ENCODE results near the gene MAP2K7.
"Not testable (repeated sequence)": the region's sequence is repeated elsewhere in the genome, so short reads cannot be mapped to it uniquely, and the experiment has no call there.

The MAP2K7 gene

DNA sequence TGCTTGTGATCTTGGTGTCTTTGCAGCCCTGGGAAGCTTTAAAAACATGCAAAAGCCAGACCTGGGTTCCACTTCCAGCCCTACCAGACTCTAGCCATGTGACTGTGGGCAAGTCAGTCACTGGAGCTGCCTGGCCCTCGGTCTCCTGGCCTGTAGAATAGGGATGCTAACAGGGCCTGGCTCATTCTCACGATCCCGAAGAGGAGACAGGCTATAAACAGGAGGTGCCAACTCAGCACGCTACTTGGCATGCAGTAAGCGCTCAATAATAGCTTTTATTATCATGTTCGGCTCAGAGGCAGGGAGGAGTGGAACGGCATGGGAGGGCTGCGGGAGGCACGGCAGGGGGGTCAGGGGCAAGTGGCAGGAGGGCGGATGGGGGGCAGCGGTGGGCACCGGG lies 20.6 kb downstream of the MAP2K7 start:
- Mint-ChIP-seq H3K27ac (peak overlapping the region; percentile 54 to 65), H3K27me3 (peaks cover 9% of the 10 kb centered on the region), H3K4me3 (peak overlapping the region; percentile 24 to 44), H3K4me1 (peaks cover 71% of the 10 kb centered on the region), H3K9me3 (no peaks in the 10 kb centered on the region)
- no peak for DNase-seq
- no peak for ATAC-seq

DNA sequence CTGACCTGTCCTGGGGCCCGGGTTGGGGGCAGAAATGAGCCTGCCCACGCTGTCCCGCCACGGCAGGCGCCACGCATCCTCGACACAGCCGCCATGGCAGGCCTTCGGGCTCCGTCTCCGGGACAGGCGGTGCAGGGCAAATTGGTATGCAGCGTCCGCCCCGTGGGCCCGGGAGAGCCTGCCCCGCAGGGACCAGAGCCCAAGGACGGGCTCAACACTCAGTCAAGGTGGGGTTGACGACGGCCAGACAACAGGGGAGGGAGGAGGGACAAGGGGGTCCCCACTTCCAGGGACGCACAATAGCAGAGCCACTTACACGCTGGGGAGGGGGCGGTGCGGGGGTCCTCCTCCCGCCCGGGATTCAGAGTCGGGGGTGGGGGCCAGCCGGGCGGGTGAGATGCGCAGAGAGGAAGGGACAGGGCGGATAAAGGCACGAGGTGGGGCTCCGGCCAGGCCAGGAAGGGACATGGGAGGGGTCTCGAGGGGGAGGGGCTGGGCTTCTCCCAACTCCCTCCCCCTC lies 21.0 kb downstream of the MAP2K7 start:
- no peak overlapping the region for H3K27ac Mint-ChIP-seq
- H3K4me3 Mint-ChIP-seq = peak overlapping the region in 1 of 2 donors; percentile 46
- ATAC-seq (no peak), DNase-seq (no peak)
- peaks cover 71% of the 10 kb centered on the region for H3K4me1 Mint-ChIP-seq
- no peaks in the 10 kb centered on the region for H3K9me3 Mint-ChIP-seq
- H3K27me3 Mint-ChIP-seq = peaks cover 4% of the 10 kb centered on the region

DNA sequence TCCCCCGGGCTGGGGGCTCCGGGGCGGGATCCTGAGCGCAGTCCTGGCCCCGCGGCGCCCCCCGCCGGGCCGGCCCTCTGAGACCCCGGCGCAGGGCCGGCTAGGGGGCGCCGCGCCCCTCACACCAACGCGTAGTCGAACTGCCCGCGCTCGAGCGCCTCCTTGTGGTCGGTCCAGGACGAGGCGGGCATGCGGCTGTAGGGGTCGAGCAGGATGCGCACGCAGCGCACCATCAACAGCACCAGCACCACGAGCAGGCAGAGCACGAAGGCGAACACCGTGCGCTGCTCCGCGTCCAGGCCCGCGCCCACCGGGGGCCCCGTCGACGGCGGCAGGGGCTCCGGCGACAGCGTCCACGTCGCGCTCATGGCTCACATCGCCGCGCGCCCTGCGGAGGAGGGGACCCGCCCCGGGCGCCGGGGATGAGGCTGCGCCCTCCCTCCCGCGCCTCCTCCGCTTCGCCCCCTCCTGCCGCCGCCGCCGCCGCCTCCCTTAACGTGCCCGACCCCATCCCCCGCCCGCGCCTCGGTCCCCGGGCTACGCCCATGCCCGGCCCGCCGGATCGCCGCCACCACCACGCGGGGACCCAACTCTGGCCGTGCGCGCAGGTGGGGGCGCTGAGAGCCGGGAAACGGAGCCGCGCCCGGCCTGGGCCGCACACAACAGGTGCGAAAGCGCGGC lies 21.6 kb downstream of the MAP2K7 start:
- H3K9me3 Mint-ChIP-seq = no peaks in the 10 kb centered on the region
- peak overlapping the region; percentile 78 to 82 for H3K4me3 Mint-ChIP-seq
- peak overlapping the region in 1 of 2 donors; percentile 96 for H3K27ac Mint-ChIP-seq
- ATAC-seq (peak; percentile 62), DNase-seq (peak; percentile 85 to 87)
- peaks cover 71% of the 10 kb centered on the region for H3K4me1 Mint-ChIP-seq
- H3K27me3 Mint-ChIP-seq = no peaks in the 10 kb centered on the region

DNA sequence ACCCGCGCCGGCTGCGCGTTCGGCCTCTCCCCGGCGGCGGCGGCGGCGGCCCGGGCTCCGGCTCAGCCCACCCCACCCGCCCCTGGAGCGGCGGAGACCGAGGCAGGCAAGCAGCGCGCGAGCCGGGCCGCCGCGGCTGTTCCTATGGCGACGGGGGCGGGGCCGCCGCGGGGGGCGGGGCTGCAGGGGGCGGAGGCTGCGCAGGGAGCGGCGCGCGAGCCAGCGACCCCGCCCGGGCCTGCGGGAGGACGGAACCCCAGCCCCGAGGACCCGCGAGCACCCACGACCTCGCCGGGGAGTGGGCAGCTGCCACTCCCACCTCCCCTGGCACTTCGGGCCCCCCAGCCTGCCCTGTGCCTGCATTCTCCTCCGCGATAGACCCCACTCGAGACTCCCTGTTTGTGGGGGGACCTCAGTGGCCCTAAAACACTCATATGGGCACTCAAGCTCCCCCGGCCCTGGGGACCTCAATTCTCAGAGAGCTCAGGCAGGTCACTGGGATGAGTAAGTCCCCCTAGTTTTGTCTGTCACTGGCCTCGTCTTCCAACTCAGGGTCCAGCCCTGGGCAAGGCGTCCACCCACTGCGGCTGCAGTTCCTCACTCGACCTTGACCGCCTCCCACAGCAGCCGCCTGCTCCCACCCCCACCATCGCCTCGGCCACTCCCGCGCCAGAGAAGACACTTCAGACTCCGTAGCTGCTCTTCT lies 22.5 kb downstream of the MAP2K7 start, which contains the start of gene CTXN1:
TSS of gene CTXN1 (minus strand) at position 115 of the 706 bp plus-strand sequence. CDS start 597 bp downstream, outside the sequence.
- DNase-seq (peak; percentile 66 to 72), ATAC-seq (peak; percentile 55)
- Mint-ChIP-seq H3K27me3 (no peaks in the 10 kb centered on the region), H3K9me3 (no peaks in the 10 kb centered on the region), H3K27ac (peak within 1 kb of the TSS in 1 of 2 donors; percentile 96), H3K4me3 (peak within 1 kb of the TSS; percentile 78 to 82), H3K4me1 (peaks cover 72% of the 10 kb centered on the region)

DNA sequence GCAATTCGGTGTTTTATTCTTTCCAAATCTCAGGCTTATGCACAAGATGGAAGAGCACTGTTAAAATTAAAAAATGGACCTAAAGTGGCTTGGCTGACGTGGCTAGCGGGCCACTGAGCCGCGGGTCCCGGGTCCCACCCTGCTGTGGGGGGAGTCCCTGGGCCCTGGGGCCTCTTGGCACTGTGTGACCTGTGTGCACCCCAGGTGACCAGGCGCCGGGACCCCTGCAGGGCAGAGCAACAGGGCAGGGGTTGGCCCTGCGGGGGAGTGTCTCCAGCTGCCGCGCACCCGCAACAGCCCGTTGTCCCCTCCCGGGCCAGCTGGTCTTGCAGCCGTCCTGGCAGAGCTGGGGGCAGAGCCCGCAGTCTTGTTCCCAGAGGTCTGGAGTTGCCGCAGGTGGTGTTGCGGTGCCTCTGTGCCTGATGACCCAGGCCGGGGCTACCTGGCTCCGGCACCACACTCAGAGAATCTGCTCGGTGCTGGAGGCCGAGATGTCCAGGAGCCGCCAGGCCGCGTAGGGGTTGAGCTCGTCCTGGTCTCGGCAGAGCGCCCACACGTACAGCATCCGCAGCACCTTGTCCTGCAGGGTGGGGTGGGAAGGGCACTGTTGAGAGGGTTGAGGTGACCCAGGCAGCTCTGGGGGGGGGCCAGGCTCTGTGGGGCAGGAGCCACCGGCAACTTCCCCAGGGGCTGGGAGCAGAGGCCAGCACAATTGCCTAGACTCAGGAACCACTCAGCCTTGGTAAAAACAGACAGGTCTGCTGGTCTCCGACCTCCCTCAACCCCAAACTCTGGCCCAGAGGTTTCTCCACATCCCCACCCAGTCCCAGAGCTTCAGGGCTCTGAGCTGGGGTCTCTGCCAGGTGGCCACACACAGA lies 23.3 kb downstream of the MAP2K7 start:
- Mint-ChIP-seq H3K9me3 (no peaks in the 10 kb centered on the region), H3K27ac (peak overlapping the region in 1 of 2 donors; percentile 63), H3K27me3 (no peaks in the 10 kb centered on the region)

DNA sequence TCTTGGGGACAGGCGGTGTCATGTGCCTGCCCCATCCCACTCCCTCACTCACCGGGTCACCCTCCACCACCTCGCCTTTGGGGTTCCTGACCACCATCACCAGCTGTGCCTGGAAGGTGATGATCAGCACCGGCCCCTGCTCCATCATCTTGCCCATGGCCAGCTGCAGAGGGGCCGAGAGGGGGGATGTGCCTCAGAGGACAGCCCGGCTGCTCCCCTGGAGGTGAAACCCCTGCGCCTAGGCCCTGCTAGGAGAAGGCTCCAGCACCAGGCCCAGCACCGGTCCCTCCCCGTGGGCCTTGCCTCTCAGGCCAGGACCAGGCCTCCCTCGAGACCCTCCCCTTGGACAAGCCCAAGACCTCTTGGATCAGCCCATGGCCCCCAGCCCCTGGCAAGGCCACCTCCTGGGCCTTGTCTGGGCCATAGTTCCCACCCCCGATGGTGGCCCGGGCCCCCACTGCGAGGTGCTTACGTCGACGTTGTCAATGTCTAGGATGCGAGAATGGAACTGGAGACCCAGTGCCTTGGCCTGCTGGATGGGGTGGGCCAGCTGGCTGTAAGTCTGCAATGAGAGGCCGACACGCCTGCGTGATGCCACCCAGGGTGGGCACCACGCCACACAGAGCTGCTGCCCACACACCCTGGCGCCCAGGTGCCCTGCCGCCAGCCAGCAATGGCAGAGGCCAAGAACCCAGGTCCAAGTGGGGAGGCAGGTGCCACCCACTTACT lies 24.1 kb downstream of the MAP2K7 start:
- DNase-seq (peak in 1 of 2 donors; percentile 21), ATAC-seq (no peak)
- H3K4me3 Mint-ChIP-seq = no peak overlapping the region
- no peaks in the 10 kb centered on the region for H3K9me3 Mint-ChIP-seq
- H3K27ac Mint-ChIP-seq = no peak overlapping the region
- H3K4me1 Mint-ChIP-seq = peaks cover 61% of the 10 kb centered on the region
- no peaks in the 10 kb centered on the region for H3K27me3 Mint-ChIP-seq

More for the DNA sequence above, 23.3 kb downstream of the MAP2K7 start:
- ATAC-seq = no peak
- Mint-ChIP-seq H3K4me1 (peaks cover 64% of the 10 kb centered on the region), H3K4me3 (peak overlapping the region; percentile 71 to 80)
- DNase-seq = peak in 1 of 2 donors; percentile 14

DNA sequence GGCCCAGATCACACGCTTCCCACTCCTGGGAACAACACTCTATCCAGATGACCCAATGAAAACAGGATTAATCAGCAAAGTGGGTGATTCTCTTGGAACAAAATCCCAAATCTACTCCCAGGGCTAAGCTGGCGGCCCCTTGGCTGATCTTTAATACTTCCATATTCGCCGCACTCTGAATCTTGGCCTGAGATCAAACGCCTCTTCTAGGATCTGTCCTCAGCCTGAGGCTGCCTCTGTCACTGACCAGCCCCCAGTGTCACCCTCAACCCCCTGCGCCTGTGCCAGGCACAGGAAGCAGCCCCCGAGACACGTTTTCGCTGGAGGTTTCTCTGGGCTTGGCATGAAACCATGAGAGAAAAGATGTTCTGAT lies 24.6 kb downstream of the MAP2K7 start:
- Mint-ChIP-seq H3K27me3 (no peaks in the 10 kb centered on the region), H3K9me3 (no peaks in the 10 kb centered on the region), H3K27ac (no peak overlapping the region), H3K4me3 (peak overlapping the region in 1 of 2 donors; percentile 36), H3K4me1 (peaks cover 61% of the 10 kb centered on the region)
- DNase-seq (no peak), ATAC-seq (no peak)

DNA sequence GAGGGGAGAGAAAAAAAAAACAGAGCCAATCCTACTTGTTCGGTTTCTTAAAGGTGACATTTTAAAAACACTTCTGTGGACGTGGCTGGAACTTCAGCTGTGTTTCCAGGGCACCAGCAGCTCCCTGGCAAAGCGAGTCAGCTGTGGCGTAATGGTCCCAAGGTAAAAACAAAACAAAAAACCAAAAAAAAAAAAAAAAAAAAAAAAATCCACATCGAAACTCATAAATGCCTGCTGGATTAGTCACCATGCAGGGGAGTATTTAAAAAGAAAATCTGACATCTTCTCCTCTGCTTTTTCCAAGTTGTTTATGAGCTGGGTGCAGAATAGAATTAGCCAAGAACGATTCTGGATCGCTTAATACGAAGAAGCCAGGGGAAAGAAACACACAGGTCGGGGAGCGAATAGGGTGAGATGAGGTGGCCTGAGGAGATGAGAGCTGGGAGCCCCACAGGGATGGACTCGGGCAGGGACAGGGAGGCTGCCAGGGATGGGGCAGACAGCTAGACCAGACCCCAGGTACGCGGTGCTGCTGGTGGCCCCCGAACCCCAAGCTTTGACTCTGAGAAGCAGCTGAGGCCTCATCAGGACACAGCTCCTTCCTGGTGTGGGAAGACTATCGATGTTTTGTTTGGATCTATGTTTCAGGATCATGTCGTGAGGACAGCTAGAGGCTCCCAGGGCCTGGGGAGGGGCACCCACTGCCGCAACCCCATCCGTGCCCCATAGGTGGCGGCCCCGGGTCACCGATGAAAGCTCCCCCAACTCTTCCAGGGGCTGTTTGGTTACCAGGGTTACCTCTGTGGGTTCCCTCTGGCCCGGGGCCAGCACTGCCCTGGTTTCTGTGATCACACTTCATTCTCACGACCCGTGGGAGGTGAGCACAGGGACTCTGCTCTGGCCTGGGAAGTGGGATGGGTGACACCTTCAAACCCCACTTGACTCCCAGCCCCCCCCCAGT lies 25.3 kb downstream of the MAP2K7 start:
- no peak overlapping the region for H3K27ac Mint-ChIP-seq
- no peak overlapping the region for H3K4me3 Mint-ChIP-seq
- DNase-seq (peak; percentile 82 to 84), ATAC-seq (peak; percentile 60)
- no peaks in the 10 kb centered on the region for H3K27me3 Mint-ChIP-seq
- no peaks in the 10 kb centered on the region for H3K9me3 Mint-ChIP-seq
- peaks cover 57% of the 10 kb centered on the region for H3K4me1 Mint-ChIP-seq

DNA sequence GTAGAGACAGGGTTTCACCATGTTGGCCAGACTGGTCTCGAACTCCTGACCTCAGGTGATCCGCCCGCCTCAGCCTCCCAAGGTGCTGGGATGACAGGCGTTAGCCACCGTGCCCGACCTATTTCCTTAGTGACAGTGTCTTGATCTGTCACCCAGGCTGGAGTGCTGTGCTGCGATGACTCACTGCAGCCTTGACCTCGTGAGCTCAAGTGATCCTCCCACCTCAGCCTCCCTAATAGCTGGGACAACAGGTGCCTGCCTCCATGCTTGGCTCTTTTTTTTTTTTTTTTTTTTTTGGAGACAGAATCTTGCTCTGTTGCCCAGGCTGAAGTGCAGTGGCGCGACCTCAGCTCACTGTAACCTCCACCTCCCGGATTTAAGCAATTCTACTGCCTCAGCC lies 26.4 kb downstream of the MAP2K7 start:
- H3K4me1 Mint-ChIP-seq = peaks cover 46% of the 10 kb centered on the region
- not testable (repeated sequence) for H3K27me3 Mint-ChIP-seq, H3K4me3 Mint-ChIP-seq, H3K9me3 Mint-ChIP-seq, ATAC-seq, DNase-seq
- H3K27ac Mint-ChIP-seq = peak overlapping the region in 1 of 2 donors; percentile 48

DNA sequence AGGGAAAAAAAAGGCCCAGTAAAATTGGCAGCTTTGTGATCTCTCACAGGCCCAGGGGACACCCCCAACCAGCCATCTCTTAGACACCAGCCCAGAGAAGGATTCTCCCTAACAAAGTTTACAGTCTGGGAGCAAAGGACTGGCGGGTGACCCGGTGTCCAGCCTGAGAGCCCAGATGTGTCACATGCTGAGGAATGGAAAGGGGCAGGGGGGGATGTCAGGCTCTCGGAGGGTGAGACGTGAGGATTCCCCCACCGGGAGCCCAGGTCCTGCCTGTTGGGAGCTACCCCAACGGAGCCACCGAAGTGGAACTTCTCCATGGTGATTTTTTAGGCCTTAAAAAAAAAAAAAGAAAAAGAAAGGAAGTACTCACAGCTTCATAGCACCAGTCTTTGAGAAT lies 27.1 kb downstream of the MAP2K7 start:
- Mint-ChIP-seq H3K27me3 (no peaks in the 10 kb centered on the region), H3K27ac (peak overlapping the region in 1 of 2 donors; percentile 48), H3K4me1 (peaks cover 42% of the 10 kb centered on the region), H3K9me3 (no peaks in the 10 kb centered on the region), H3K4me3 (no peak overlapping the region)
- DNase-seq = no peak
- ATAC-seq = no peak

DNA sequence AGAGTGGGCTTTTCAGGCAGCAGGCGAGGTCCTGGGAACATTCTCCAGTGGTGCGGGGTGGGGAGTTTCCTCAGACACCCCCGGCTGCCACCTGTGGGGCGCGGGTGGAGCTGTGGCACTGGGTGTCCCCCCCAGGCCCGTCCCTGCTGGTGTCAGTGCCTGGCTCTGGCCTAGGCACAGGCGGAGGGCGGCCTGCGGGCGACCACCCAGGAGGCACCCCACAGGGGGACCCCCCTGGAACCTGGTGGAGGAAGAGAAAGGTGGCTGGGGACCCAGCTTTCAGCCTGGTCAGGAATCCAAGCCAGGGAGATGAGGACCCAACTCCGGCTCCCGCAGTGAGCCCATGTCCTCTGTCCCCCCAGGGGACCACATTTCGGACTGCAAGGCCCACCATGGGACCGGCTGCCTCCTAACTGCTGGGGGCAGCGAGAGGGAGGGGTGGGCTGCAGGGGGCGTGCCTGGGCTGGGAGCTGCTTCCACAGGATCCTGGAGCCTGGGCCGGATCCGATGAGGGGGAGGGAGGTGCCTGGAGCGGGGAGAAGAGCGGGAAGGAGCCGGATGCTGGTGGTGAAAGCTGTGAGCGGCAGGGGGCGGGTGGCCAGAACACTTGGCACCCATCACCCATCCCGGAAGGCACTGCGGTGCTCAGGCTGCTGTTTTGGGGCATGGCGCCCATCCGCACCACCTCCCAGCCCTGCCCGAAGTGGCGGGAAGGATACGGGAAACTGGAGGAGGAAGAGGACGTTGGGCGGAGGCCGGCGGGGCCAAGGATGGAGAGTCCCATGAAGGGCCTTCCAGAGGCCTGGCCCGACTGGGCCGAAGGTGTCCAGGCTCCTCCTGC lies 27.8 kb downstream of the MAP2K7 start:
- no peaks in the 10 kb centered on the region for H3K9me3 Mint-ChIP-seq
- peaks cover 38% of the 10 kb centered on the region for H3K4me1 Mint-ChIP-seq
- no peak overlapping the region for H3K27ac Mint-ChIP-seq
- H3K4me3 Mint-ChIP-seq = no peak overlapping the region
- ATAC-seq (no peak), DNase-seq (no peak)
- no peaks in the 10 kb centered on the region for H3K27me3 Mint-ChIP-seq

DNA sequence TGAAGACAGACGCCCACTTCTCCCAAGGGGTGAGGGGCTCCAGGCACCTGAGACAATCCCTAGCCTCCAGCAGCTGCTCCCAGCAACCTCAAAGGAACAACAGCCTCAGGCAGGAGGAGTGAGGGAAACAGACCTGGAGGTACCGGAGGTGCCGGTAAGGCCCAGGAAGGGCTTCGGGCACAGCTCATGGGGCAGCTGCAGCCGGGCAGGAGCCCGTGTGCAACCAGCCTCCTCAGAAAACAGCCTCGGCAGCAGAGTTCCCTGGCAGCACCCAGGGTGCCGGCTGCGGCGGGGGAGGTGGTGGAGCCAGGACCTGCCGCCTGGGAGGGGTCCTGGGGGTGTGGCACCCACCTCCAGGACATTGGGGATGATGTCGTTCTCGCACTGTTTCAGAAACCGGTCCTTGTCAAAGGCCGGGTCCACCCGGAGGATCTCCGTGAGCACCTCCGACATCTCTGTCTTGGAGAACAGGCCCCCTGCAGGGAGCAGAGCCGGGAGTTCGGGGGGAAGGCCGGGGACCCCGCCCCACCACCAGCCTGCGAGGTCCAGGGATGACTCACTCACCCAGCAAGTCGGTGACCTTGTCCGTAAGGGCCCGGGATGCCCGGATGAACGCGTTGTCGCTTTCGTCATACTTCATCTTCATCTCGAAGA lies 28.7 kb downstream of the MAP2K7 start:
- Mint-ChIP-seq H3K4me1 (peaks cover 34% of the 10 kb centered on the region), H3K9me3 (no peaks in the 10 kb centered on the region), H3K27ac (no peak overlapping the region), H3K4me3 (no peak overlapping the region), H3K27me3 (no peaks in the 10 kb centered on the region)
- ATAC-seq (no peak), DNase-seq (no peak)

DNA sequence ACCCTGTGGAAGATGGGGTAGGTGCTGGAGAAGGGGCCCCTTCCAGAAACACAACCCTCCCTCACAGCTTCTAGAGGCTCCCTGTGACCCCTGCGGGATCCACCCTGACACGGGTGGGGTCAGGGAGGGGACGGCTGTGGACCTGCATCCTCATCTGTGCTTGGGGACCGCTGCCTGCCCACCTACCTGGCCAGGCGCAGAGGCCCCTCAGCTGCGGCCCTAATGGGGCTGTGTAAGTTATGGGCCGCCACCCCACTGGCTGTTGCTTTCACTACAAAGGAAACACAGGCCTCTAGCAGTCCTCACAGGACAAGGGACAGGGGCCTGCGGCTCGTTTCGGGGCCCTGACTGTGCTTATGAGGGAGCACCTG lies 29.2 kb downstream of the MAP2K7 start:
- Mint-ChIP-seq H3K9me3 (no peaks in the 10 kb centered on the region), H3K27me3 (no peaks in the 10 kb centered on the region), H3K4me3 (no peak overlapping the region), H3K4me1 (peaks cover 31% of the 10 kb centered on the region), H3K27ac (no peak overlapping the region)
- ATAC-seq (no peak), DNase-seq (no peak)

Data from stimulated activated naive CD8-positive, alpha-beta T cell treated with anti-CD3 and anti-CD28 coated beads, Interleukin-15, amount 100 ng/mL, for 72 hours (primary cell).